Thyroid gland (tissue), 4 donors: ENCODE measurements around the gene STIM1.

Source experiments
- POLR2A ChIP-seq, 2 donors: fragments of 450-650 bp; IDR thresholded peaks; one replicate each; pipeline ENCODE4 v1.6.1; 2017; ENCODE audit warnings: antibody characterized with exemption in 2 of 2, mild to moderate bottlenecking in 2 of 2, moderate library complexity in 1 of 2
- TF ChIP-seq, protein P1 (sequence below), 6 experiments: fragments of 200-600 bp in 3 of 6; fragments of 450-650 bp in 3 of 6; sonication (generic) in 3 of 6; IDR thresholded peaks; one replicate each; pipeline ENCODE4 v1.5.1; 2016 to 2019; ENCODE audit warnings: antibody characterized with exemption in 6 of 6, mild to moderate bottlenecking in 2 of 6, inconsistent platforms in 1 of 6, moderate library complexity in 1 of 6

DNA sequence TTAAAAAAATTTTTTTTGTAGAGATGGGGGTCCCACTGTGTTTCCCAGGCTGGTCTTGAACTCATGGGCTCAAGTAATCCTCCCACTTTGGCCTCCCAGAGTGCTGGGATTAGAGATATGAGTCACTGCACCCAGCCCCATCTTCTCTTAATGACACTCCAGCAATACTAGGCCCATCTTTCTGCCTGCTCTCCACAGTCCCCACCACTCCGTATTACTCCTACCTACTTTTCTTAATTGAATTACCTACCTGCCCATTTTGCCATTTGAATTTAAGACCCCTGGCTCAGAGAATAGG, 2.0 kb upstream of the STIM1 start:
- TF ChIP-seq, protein P1, sequence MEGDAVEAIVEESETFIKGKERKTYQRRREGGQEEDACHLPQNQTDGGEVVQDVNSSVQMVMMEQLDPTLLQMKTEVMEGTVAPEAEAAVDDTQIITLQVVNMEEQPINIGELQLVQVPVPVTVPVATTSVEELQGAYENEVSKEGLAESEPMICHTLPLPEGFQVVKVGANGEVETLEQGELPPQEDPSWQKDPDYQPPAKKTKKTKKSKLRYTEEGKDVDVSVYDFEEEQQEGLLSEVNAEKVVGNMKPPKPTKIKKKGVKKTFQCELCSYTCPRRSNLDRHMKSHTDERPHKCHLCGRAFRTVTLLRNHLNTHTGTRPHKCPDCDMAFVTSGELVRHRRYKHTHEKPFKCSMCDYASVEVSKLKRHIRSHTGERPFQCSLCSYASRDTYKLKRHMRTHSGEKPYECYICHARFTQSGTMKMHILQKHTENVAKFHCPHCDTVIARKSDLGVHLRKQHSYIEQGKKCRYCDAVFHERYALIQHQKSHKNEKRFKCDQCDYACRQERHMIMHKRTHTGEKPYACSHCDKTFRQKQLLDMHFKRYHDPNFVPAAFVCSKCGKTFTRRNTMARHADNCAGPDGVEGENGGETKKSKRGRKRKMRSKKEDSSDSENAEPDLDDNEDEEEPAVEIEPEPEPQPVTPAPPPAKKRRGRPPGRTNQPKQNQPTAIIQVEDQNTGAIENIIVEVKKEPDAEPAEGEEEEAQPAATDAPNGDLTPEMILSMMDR (IDR thresholded peaks at IDR 0.05): no peak
- no peak for TF ChIP-seq POLR2A (IDR thresholded peaks at IDR 0.05)
